ENCODE data around the gene SPRY4. TPM values are rescaled to one million over a fixed set of nuclear protein-coding genes. Genes with fewer than 3 reads are reported as not detected.

Gene SPRY4
- total and polyA plus RNA-seq, 2 of the 8 experiments (the other 6 are each of a cell fraction or from before 2014, with no cell fraction given), result 59.1 to 113 TPM

GRCh38 chr5:142305211-142305610 is 19.6 kb downstream of the SPRY4 start:
- Histone ChIP-seq H3K9me3 (ENCODE audit: insufficient read depth in 2 of 2, low read depth in 1 of 2, low read length in 1 of 2) (no peaks in the 10 kb centered on the region), H4K91ac (replicated peaks; ENCODE audit: insufficient read length, low read length) (no peak overlapping the region), H3K4me1 (replicated peaks in 1 of 4; ENCODE audit: control insufficient read depth in 3 of 4, insufficient read depth in 4 of 4, low read length in 3 of 4) (peaks cover 0 to 7% (median 2%) of the 10 kb centered on the region in 4 experiments; a peak in 4 of 7 replicates), H3K9ac (replicated peaks in 1 of 4; ENCODE audit: extremely low read depth in 1 of 4, low read depth in 3 of 4, low read length in 3 of 4) (no peak overlapping the region), H2AK5ac (ENCODE audit: low read depth, low read length) (no peak overlapping the region), H3K14ac (ENCODE audit: insufficient read length) (no peak overlapping the region), H2BK15ac (ENCODE audit: low read length) (no peak overlapping the region), H3K79me2 (ENCODE audit: control insufficient read depth in 1 of 2, insufficient read depth in 2 of 2, low read length in 2 of 2) (peaks cover 0 to 87% of the 10 kb centered on the region in 2 experiments; a peak in 2 of 4 replicates), H3K4ac (replicated peaks; ENCODE audit: insufficient read length, low read depth, low read length) (no peak overlapping the region), H3K23me2 (ENCODE audit: low read depth, low read length) (no peaks in the 10 kb centered on the region), H3K79me1 (ENCODE audit: low read depth, low read length) (peaks cover 13% of the 10 kb centered on the region), H2BK12ac (ENCODE audit: low read depth, low read length) (no peak overlapping the region), H3K27ac (ENCODE audit: low read depth, low read length) (no peak overlapping the region), H2AFZ (ENCODE audit: low read length) (no peak overlapping the region), H4K5ac (ENCODE audit: insufficient read length, low read depth, low read length) (no peak overlapping the region), H4K20me1 (replicated peaks in 1 of 2; ENCODE audit: control insufficient read depth in 1 of 2, insufficient read depth in 2 of 2, low read length in 2 of 2) (peaks cover 0 to 5% of the 10 kb centered on the region in 2 experiments), H3K18ac (ENCODE audit: extremely low read depth, low read length) (peak overlapping the region; percentile 29; the same call in 1 of the 2 replicates), H3K27me3 (replicated peaks in 1 of 4; ENCODE audit: control insufficient read depth in 3 of 4, extremely low read depth in 1 of 4, insufficient read depth in 3 of 4, low read length in 3 of 4) (no peaks in the 10 kb centered on the region), H4K8ac (ENCODE audit: extremely low read depth, insufficient read depth, low read length) (no peak overlapping the region), H3K56ac (replicated peaks; ENCODE audit: insufficient read length, low read depth, low read length) (no peak overlapping the region), H2BK5ac (ENCODE audit: low read depth, low read length) (no peak overlapping the region), H3K4me2 (ENCODE audit: insufficient read depth in 1 of 2, low read depth in 2 of 2, low read length in 2 of 2) (no peak overlapping the region), H2BK20ac (ENCODE audit: low read length) (no peak overlapping the region), H3K23ac (ENCODE audit: insufficient read length) (no peak overlapping the region), H3K4me3 (ENCODE audit: extremely low read depth in 1 of 4, insufficient read depth in 2 of 4, low read depth in 3 of 4, low read length in 4 of 4) (no peak overlapping the region), H2BK120ac (replicated peaks; ENCODE audit: low read depth, low read length) (no peak overlapping the region), H3K36me3 (ENCODE audit: control insufficient read depth in 2 of 4, insufficient read depth in 4 of 4, low read length in 3 of 4) (peaks cover 4 to 12% (median 6%) of the 10 kb centered on the region in 4 experiments; a peak in 5 of 8 replicates)
- FAIRE-seq (no peak), DNase-seq (ENCODE audit: low read depth in 1 of 2, low spot score in 2 of 2) (no peak)
- ChIA-PET CTCF (ENCODE audit: partially characterized antibody) (no interaction called here), POLR2A (ENCODE audit: partially characterized antibody) (interaction anchor here (0.6 to 1.6 kb wide), 5 partner anchors 9 to 1515 kb away, joined by 3 to 7 read pairs (median 4); partner anchors contain the start of gene SPRY4)
- TF ChIP-seq CTBP2 (IDR thresholded peaks at IDR 0.05; ENCODE audit: borderline replicate concordance, insufficient read depth, insufficient read length, low read length), result no peak
- 0 out of 2 replicates have a peak, but pooled peaks have one; percentile 31 for TF ChIP-seq POLR2AphosphoS5 (IDR thresholded peaks at IDR 0.05; ENCODE audit: low read depth, low read length)
- WGBS, 2 experiments (ENCODE audit: extremely low coverage in 1 of 2, insufficient coverage in 1 of 2, insufficient read length in 1 of 2, insufficient replicate concordance in 2 of 2, low coverage in 1 of 2, low lambda C conversion rate in 2 of 2, missing lambda C conversion rate in 1 of 2), result 96% methylated on average over 3 of the region's 3 CpGs; no CpG with 5 or more reads in 1 of the 2 experiments

All from H1 (cell line).